MM.1S (cell line): ENCODE results near the gene PLN.

Experiments used
- DNase-seq: peaks from one replicate; pipeline ENCODE4 v3.0.0-alpha.2; 2015
- H2AFZ ChIP-seq: fragments of 300-600 bp; sonication (generic); 2 replicates; pipeline ENCODE4 v1.6.0; 2016; ENCODE audit warnings: antibody characterized with exemption, low read length
- H3F3A ChIP-seq: fragments of 300-600 bp; sonication (generic); 2 replicates; pipeline ENCODE4 v1.6.1; 2016; ENCODE audit warnings: mild to moderate bottlenecking, antibody characterized with exemption, low read length, moderate library complexity, mixed read lengths; ENCODE audit not compliant: insufficient read depth
- H3K27ac ChIP-seq: fragments of 300-600 bp; sonication (generic); 2 replicates; pipeline ENCODE4 v1.5.1; 2016; ENCODE audit warnings: mild to moderate bottlenecking, low read length
- H3K27me3 ChIP-seq: fragments of 300-600 bp; sonication (generic); replicated peaks from 2 replicates; pipeline ENCODE4 v1.6.0; 2016; ENCODE audit warnings: low read length; ENCODE audit not compliant: insufficient read depth
- H3K36me3 ChIP-seq: fragments of 300-600 bp; sonication (generic); replicated peaks from 2 replicates; pipeline ENCODE4 v1.6.1; 2016; ENCODE audit warnings: mild to moderate bottlenecking, low read length, mixed read lengths; ENCODE audit not compliant: insufficient read depth
- H3K4me1 ChIP-seq: fragments of 300-600 bp; sonication (generic); 2 replicates; pipeline ENCODE4 v1.6.1; 2016; ENCODE audit warnings: low read length, mixed read lengths
- H3K4me2 ChIP-seq: fragments of 300-600 bp; sonication (generic); 2 replicates; pipeline ENCODE4 v1.6.0; 2016; ENCODE audit warnings: low read depth, low read length
- H3K4me3 ChIP-seq: fragments of 300-600 bp; sonication (generic); 2 replicates; pipeline ENCODE4 v1.5.1; 2016; ENCODE audit warnings: low read length, mixed read lengths
- H3K79me2 ChIP-seq: fragments of 300-600 bp; sonication (generic); 2 replicates; pipeline ENCODE4 v1.6.1; 2016; ENCODE audit warnings: mixed run types, low read length, mixed read lengths
- H3K9ac ChIP-seq: fragments of 300-600 bp; sonication (generic); 2 replicates; pipeline ENCODE4 v1.6.1; 2016; ENCODE audit warnings: low read length, mixed read lengths
- H3K9me2 ChIP-seq: fragments of 300-600 bp; sonication (generic); replicated peaks from 2 replicates; pipeline ENCODE4 v1.6.1; 2016; ENCODE audit warnings: mild to moderate bottlenecking, low read length, mixed read lengths; ENCODE audit not compliant: insufficient read depth
- H3K9me3 ChIP-seq: fragments of 300-600 bp; sonication (generic); replicated peaks from 2 replicates; pipeline ENCODE4 v1.6.1; 2016; ENCODE audit warnings: mild to moderate bottlenecking, low read length, mixed read lengths; ENCODE audit not compliant: insufficient read depth
- H4K20me1 ChIP-seq: fragments of 300-600 bp; sonication (generic); 2 replicates; pipeline ENCODE4 v1.6.1; 2016; ENCODE audit warnings: mild to moderate bottlenecking, low read length, moderate library complexity, mixed read lengths; ENCODE audit not compliant: insufficient read depth
- CTCF ChIP-seq: fragments of 300-600 bp; sonication (generic); IDR thresholded peaks from 2 replicates; pipeline ENCODE4 v1.5.1; 2016; ENCODE audit warnings: antibody characterized with exemption, low read length, mixed read lengths
- EZH2 ChIP-seq: fragments of 300-600 bp; sonication (generic); optimal IDR thresholded peaks from 2 replicates; pipeline ENCODE3; 2017; ENCODE audit warnings: low read depth, mild to moderate bottlenecking, antibody characterized with exemption, low read length, mixed read lengths
- EZH2phosphoT487 ChIP-seq: fragments of 300-600 bp; sonication (generic); IDR thresholded peaks from 2 replicates; pipeline ENCODE4 v1.6.1; 2018; ENCODE audit warnings: antibody characterized with exemption, low read length

PLN gene

GRCh38 chr6:118530942-118531341 lies 17.2 kb upstream of the PLN start:
- no peaks in the 10 kb centered on the region for H3K9me3 ChIP-seq
- no peak overlapping the region for H2AFZ ChIP-seq
- H3K27ac ChIP-seq = no peak overlapping the region
- DNase-seq = no peak
- H3K27me3 ChIP-seq = no peaks in the 10 kb centered on the region
- no peaks in the 10 kb centered on the region for H3F3A ChIP-seq
- no peak overlapping the region for H3K4me2 ChIP-seq
- no peak overlapping the region for H3K9ac ChIP-seq
- H3K79me2 ChIP-seq = no peaks in the 10 kb centered on the region
- H3K4me3 ChIP-seq = no peak overlapping the region
- no peaks in the 10 kb centered on the region for H3K36me3 ChIP-seq
- no peaks in the 10 kb centered on the region for H4K20me1 ChIP-seq
- no peaks in the 10 kb centered on the region for H3K4me1 ChIP-seq
- no peaks in the 10 kb centered on the region for H3K9me2 ChIP-seq
- TF ChIP-seq EZH2phosphoT487 (no peak), CTCF (no peak), EZH2 (no peak)

- H3K4me1 ChIP-seq = no peaks in the 10 kb centered on the region
- no peaks in the 10 kb centered on the region for H3K79me2 ChIP-seq
- H3K4me2 ChIP-seq = no peak overlapping the region
- H3K9me3 ChIP-seq = no peaks in the 10 kb centered on the region
- H2AFZ ChIP-seq = no peak overlapping the region
- no peaks in the 10 kb centered on the region for H4K20me1 ChIP-seq
- no peaks in the 10 kb centered on the region for H3K9me2 ChIP-seq
- H3K36me3 ChIP-seq = no peaks in the 10 kb centered on the region
- no peaks in the 10 kb centered on the region for H3F3A ChIP-seq
- no peak overlapping the region for H3K27ac ChIP-seq
- H3K9ac ChIP-seq = no peak overlapping the region
- DNase-seq = no peak
- no peak for TF ChIP-seq EZH2
- TF ChIP-seq CTCF = no peak
- no peak for TF ChIP-seq EZH2phosphoT487
- no peaks in the 10 kb centered on the region for H3K27me3 ChIP-seq
- H3K4me3 ChIP-seq = no peak overlapping the region
Measured at GRCh38 chr6:118535176-118535844, 12.8 kb upstream of the PLN start.

DNA sequence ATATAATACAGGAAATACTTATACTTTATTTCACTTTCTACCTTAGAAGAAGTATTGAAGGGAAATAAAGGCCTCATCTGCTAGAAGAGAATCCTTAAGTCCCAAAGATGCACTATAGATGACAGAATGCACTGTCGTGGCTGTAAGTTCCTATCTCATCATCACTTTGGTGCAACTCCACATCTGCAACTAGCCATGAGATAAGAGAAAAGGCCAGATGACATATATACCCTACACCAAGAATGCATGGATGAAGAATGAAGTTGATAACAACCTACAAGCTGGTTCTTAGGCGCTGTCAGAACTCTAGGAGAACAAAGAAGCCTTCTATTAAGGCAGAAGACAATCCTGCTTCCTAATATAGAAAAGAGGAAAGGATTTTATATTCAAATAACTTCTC lies 11.6 kb upstream of the PLN start:
- no peak overlapping the region for H3K9ac ChIP-seq
- H3K36me3 ChIP-seq = no peaks in the 10 kb centered on the region
- H2AFZ ChIP-seq = no peak overlapping the region
- no peaks in the 10 kb centered on the region for H3F3A ChIP-seq
- H3K27me3 ChIP-seq = no peaks in the 10 kb centered on the region
- H3K9me2 ChIP-seq = no peaks in the 10 kb centered on the region
- TF ChIP-seq EZH2phosphoT487 = no peak
- no peak for TF ChIP-seq EZH2
- no peak for TF ChIP-seq CTCF
- no peak overlapping the region for H3K27ac ChIP-seq
- H3K4me2 ChIP-seq = no peak overlapping the region
- no peaks in the 10 kb centered on the region for H4K20me1 ChIP-seq
- no peaks in the 10 kb centered on the region for H3K79me2 ChIP-seq
- DNase-seq = no peak
- no peaks in the 10 kb centered on the region for H3K9me3 ChIP-seq
- no peak overlapping the region for H3K4me3 ChIP-seq
- H3K4me1 ChIP-seq = no peaks in the 10 kb centered on the region
